ENCODE results near the gene MSI2. TPM values are rescaled to one million over a fixed set of nuclear protein-coding genes. Genes with fewer than 3 reads are reported as not detected.

The MSI2 gene
- total and polyA plus RNA-seq, 2 experiments from 2014 or later, result 18.9 to 41.8 TPM

DNA sequence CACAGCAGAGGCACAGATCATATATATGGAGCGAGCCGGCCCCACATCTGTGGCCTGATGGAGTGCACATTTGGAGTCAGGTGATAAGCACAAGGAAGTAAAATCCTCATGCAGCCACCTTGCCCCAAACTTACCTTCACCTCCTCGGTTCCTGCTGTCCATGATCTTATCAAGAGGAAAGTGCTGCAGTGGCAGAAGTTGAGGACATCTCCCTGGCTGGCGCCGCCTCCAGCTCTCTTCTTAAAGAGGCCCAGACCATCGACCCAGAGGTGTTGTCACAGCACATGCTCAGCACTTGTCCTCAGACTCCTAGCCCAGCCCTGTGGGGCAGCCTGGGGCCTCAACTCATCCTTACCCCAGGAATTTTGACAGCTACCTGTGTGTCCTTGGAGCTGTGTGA is 276.2 kb downstream of the MSI2 start:
- H3K27ac Mint-ChIP-seq, result no peak overlapping the region
- Histone ChIP-seq H3F3A (replicated peaks; ENCODE audit: low read depth) (no peaks in the 10 kb centered on the region), H2AFZ (no peak overlapping the region), H3K9me2 (ENCODE audit: insufficient read depth) (no peaks in the 10 kb centered on the region), H3K27ac (ENCODE audit: low read depth) (no peak overlapping the region), H3K4me2 (no peak overlapping the region), H3K79me2 (replicated peaks; ENCODE audit: insufficient read depth) (0 out of 2 replicates have a peak, but pooled peaks cover 3% of the 10 kb centered on the region), H3K36me3 (ENCODE audit: insufficient read depth) (no peaks in the 10 kb centered on the region), H3K4me1 (ENCODE audit: insufficient read depth) (peaks cover 26% of the 10 kb centered on the region), H3K4me3 (no peak overlapping the region), H3K27me3 (ENCODE audit: insufficient read depth) (no peaks in the 10 kb centered on the region), H4K20me1 (replicated peaks; ENCODE audit: insufficient read depth) (0 out of 2 replicates have a peak, but pooled peaks cover 3% of the 10 kb centered on the region)
- peaks cover 2% of the 10 kb centered on the region for H3K27me3 Mint-ChIP-seq (ENCODE audit: insufficient read depth, low read depth, poor library complexity)
- peaks cover 31% of the 10 kb centered on the region for H3K4me1 Mint-ChIP-seq
- no peaks in the 10 kb centered on the region for H3K36me3 Mint-ChIP-seq (ENCODE audit: low read depth)
- no peak overlapping the region for H3K4me3 Mint-ChIP-seq
- no peaks in the 10 kb centered on the region for H3K9me3 Mint-ChIP-seq
- TF ChIP-seq NANOG (IDR thresholded peaks at IDR 0.05; ENCODE audit: borderline replicate concordance) (no peak), JUNB (IDR thresholded peaks at IDR 0.05; ENCODE audit: unreplicated experiment) (no peak), POLR2AphosphoS5 (IDR thresholded peaks at IDR 0.05; ENCODE audit: low read depth) (no peak), CREB1 (CRISPR knock-in tag; IDR thresholded peaks at IDR 0.05; ENCODE audit: low read depth) (no peak), EZH2 (IDR thresholded peaks at IDR 0.05; ENCODE audit: low read depth, unreplicated experiment) (no peak), EZH2phosphoT487 (IDR thresholded peaks at IDR 0.05; ENCODE audit: unreplicated experiment) (no peak)
- TF ChIP-seq, protein P1, sequence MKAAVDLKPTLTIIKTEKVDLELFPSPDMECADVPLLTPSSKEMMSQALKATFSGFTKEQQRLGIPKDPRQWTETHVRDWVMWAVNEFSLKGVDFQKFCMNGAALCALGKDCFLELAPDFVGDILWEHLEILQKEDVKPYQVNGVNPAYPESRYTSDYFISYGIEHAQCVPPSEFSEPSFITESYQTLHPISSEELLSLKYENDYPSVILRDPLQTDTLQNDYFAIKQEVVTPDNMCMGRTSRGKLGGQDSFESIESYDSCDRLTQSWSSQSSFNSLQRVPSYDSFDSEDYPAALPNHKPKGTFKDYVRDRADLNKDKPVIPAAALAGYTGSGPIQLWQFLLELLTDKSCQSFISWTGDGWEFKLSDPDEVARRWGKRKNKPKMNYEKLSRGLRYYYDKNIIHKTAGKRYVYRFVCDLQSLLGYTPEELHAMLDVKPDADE (IDR thresholded peaks at IDR 0.05), result no peak
- TF ChIP-seq, protein P2, sequence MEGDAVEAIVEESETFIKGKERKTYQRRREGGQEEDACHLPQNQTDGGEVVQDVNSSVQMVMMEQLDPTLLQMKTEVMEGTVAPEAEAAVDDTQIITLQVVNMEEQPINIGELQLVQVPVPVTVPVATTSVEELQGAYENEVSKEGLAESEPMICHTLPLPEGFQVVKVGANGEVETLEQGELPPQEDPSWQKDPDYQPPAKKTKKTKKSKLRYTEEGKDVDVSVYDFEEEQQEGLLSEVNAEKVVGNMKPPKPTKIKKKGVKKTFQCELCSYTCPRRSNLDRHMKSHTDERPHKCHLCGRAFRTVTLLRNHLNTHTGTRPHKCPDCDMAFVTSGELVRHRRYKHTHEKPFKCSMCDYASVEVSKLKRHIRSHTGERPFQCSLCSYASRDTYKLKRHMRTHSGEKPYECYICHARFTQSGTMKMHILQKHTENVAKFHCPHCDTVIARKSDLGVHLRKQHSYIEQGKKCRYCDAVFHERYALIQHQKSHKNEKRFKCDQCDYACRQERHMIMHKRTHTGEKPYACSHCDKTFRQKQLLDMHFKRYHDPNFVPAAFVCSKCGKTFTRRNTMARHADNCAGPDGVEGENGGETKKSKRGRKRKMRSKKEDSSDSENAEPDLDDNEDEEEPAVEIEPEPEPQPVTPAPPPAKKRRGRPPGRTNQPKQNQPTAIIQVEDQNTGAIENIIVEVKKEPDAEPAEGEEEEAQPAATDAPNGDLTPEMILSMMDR (conservative IDR thresholded peaks at IDR 0.05; ENCODE audit: low read depth in 2 of 2), result no peak
- TF ChIP-seq, protein P3, sequence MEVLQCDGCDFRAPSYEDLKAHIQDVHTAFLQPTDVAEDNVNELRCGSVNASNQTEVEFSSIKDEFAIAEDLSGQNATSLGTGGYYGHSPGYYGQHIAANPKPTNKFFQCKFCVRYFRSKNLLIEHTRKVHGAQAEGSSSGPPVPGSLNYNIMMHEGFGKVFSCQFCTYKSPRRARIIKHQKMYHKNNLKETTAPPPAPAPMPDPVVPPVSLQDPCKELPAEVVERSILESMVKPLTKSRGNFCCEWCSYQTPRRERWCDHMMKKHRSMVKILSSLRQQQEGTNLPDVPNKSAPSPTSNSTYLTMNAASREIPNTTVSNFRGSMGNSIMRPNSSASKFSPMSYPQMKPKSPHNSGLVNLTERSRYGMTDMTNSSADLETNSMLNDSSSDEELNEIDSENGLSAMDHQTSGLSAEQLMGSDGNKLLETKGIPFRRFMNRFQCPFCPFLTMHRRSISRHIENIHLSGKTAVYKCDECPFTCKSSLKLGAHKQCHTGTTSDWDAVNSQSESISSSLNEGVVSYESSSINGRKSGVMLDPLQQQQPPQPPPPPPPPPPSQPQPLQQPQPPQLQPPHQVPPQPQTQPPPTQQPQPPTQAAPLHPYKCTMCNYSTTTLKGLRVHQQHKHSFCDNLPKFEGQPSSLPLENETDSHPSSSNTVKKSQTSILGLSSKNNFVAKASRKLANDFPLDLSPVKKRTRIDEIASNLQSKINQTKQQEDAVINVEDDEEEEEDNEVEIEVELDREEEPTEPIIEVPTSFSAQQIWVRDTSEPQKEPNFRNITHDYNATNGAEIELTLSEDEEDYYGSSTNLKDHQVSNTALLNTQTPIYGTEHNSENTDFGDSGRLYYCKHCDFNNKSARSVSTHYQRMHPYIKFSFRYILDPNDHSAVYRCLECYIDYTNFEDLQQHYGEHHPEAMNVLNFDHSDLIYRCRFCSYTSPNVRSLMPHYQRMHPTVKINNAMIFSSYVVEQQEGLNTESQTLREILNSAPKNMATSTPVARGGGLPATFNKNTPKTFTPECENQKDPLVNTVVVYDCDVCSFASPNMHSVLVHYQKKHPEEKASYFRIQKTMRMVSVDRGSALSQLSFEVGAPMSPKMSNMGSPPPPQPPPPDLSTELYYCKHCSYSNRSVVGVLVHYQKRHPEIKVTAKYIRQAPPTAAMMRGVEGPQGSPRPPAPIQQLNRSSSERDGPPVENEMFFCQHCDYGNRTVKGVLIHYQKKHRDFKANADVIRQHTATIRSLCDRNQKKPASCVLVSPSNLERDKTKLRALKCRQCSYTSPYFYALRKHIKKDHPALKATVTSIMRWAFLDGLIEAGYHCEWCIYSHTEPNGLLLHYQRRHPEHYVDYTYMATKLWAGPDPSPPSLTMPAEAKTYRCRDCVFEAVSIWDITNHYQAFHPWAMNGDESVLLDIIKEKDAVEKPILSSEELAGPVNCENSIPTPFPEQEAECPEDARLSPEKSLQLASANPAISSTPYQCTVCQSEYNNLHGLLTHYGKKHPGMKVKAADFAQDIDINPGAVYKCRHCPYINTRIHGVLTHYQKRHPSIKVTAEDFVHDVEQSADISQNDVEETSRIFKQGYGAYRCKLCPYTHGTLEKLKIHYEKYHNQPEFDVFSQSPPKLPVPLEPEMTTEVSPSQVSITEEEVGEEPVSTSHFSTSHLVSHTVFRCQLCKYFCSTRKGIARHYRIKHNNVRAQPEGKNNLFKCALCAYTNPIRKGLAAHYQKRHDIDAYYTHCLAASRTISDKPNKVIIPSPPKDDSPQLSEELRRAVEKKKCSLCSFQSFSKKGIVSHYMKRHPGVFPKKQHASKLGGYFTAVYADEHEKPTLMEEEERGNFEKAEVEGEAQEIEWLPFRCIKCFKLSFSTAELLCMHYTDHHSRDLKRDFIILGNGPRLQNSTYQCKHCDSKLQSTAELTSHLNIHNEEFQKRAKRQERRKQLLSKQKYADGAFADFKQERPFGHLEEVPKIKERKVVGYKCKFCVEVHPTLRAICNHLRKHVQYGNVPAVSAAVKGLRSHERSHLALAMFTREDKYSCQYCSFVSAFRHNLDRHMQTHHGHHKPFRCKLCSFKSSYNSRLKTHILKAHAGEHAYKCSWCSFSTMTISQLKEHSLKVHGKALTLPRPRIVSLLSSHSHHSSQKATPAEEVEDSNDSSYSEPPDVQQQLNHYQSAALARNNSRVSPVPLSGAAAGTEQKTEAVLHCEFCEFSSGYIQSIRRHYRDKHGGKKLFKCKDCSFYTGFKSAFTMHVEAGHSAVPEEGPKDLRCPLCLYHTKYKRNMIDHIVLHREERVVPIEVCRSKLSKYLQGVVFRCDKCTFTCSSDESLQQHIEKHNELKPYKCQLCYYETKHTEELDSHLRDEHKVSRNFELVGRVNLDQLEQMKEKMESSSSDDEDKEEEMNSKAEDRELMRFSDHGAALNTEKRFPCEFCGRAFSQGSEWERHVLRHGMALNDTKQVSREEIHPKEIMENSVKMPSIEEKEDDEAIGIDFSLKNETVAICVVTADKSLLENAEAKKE (CRISPR knock-in tag; IDR thresholded peaks at IDR 0.05), result no peak
- TF ChIP-seq, protein P4, sequence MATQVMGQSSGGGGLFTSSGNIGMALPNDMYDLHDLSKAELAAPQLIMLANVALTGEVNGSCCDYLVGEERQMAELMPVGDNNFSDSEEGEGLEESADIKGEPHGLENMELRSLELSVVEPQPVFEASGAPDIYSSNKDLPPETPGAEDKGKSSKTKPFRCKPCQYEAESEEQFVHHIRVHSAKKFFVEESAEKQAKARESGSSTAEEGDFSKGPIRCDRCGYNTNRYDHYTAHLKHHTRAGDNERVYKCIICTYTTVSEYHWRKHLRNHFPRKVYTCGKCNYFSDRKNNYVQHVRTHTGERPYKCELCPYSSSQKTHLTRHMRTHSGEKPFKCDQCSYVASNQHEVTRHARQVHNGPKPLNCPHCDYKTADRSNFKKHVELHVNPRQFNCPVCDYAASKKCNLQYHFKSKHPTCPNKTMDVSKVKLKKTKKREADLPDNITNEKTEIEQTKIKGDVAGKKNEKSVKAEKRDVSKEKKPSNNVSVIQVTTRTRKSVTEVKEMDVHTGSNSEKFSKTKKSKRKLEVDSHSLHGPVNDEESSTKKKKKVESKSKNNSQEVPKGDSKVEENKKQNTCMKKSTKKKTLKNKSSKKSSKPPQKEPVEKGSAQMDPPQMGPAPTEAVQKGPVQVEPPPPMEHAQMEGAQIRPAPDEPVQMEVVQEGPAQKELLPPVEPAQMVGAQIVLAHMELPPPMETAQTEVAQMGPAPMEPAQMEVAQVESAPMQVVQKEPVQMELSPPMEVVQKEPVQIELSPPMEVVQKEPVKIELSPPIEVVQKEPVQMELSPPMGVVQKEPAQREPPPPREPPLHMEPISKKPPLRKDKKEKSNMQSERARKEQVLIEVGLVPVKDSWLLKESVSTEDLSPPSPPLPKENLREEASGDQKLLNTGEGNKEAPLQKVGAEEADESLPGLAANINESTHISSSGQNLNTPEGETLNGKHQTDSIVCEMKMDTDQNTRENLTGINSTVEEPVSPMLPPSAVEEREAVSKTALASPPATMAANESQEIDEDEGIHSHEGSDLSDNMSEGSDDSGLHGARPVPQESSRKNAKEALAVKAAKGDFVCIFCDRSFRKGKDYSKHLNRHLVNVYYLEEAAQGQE (IDR thresholded peaks at IDR 0.05; ENCODE audit: unreplicated experiment), result no peak
- no peak for ATAC-seq
- no peak for DNase-seq (ENCODE audit: low spot score)

Data from GM23338 (cell line).